Measurements from ENCODE around the gene NOXO1.
"Not testable (repeated sequence)": the region's sequence is repeated elsewhere in the genome, so short reads cannot be mapped to it uniquely, and the experiment has no call there.

Gene NOXO1, protein sequence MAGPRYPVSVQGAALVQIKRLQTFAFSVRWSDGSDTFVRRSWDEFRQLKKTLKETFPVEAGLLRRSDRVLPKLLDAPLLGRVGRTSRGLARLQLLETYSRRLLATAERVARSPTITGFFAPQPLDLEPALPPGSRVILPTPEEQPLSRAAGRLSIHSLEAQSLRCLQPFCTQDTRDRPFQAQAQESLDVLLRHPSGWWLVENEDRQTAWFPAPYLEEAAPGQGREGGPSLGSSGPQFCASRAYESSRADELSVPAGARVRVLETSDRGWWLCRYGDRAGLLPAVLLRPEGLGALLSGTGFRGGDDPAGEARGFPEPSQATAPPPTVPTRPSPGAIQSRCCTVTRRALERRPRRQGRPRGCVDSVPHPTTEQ

DNA sequence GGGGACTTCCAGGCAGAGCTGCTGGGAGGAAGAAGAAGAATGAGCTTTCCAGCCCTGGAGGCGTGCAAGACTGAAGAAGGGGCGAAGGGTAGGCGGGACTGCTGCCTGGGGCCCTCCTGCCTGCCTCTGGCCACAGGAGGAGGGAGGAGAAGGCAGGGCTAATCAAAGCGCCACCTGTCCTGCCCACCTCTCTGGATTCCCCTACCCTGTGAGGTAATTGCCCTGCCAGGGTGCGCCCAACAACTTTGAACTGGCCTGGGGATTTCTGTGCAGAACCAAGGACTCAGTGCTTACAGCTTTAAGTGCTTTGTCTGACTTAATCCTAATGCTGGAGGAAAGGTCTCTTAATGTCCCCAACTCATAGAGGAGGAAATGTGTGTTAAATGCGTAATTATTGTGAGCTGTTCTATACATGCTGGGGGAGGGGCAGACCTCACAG, at the start of gene NOXO1:
Gene NOXO1 (minus strand): TSS at position 72 of the 439 bp plus-strand sequence. CDS start 290 bp downstream, outside the sequence.
- no peak for DNase-seq

DNA sequence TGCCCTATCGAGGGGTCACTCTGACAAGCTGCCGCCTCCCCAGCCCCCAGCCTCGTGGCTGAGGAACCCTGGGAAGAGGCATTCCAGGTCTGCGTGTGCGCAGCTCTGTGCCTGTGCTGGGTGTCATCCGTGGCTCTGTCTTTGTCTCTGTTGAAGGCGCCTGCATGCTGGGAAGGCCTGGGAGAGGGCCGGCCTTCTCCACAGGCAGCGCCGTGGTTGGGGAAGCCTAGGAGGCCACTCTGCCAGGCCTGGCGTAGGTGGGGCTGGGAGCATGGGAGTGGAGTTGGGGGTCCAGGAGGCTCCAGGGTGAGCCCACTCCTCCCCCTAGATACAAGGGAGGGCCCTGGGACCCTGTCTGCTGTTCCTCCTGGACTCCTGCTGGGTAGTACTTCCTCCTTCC, 48.8 kb upstream of the NOXO1 start:
- no peak for DNase-seq

DNA sequence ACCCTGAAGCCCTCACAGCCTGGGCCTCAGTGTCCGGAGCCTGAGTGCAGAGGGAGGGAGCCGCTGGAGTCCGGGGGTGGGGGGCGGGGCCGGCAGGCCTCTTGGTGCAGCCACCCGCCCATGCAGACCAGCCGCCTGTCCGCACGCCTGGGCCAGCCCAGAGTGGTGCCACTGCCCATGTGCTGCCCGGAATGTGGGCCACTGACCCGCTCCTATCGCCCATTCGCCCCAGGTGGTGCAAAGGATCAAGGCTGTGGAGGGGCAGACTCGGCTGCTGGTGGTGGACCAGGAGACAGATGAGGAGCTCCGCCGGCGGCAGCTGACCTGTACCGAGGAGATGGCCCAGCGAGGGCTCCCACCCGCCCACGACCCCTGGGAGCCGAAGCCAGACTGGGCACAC, 48.1 kb upstream of the NOXO1 start:
- peak; percentile 31 for DNase-seq

GRCh38 chr16:2028620-2029220, 47.5 kb upstream of the NOXO1 start:
- DNase-seq = peak; percentile 26

- no peak for DNase-seq
These were observed 46.9 kb upstream of the NOXO1 start for GRCh38 chr16:2028146-2028545.

GRCh38 chr16:2027024-2028010, 46.0 kb upstream of the NOXO1 start:
- peak; percentile 46 for DNase-seq

- DNase-seq = peak; percentile 59
These were observed 45.3 kb upstream of the NOXO1 start, which contains the start of gene NHERF2 for GRCh38 chr16:2026461-2027023. Gene NHERF2, plus strand, starts transcription at chr16:2026902. Its CDS starts 104 bp downstream, at chr16:2027006.

DNA sequence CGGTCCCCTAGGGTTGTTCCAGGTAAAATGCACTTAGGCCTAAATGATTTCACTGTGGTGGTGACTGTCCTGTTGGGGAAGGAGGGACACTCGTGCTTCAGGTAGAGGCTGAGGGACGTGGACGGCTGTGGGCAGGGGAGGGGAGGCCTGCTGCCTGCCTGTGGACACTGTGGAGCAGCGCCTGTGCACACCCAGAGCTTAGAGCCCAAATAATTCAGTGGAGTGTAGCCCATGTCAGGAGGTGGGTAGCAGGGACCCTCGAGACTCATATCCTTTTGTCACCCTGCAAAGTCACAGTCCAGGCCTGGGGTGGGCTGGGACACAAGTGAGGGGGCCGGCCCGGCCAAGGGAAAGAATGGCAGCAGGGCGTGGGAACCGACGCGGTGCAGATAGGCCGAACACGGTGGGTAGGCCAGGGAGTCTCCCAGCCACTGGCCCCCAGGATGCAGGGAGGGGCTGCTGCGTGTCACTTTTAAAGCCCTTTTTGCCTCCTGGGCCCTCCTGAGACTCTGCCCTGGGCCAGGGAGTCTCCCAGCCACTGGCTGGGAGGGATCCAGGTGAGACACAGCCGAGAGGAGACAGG, 44.7 kb upstream of the NOXO1 start:
- no peak for DNase-seq

GRCh38 chr16:2025251-2025650, 44.0 kb upstream of the NOXO1 start:
- peak; percentile 34 for DNase-seq

DNA sequence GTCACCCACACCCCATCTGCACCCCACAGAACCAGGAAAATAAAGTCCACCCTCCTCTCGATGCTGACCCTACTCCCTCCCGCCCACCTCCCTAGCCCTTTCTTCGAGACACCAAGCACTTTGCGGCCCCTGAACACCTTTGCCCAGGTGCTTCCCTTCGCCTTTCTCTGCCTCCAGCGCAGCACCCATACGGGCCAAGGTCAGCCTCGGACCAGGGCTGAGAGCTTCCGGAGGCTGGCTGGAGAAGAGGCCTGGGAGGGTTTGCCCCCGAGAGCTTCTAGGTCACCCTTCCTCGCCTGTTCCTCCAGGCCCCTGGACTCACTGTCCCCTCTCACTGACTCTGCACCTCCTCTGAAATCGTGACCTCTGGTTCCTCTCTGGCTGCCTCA, 42.8 kb upstream of the NOXO1 start:
- DNase-seq = no peak

DNA sequence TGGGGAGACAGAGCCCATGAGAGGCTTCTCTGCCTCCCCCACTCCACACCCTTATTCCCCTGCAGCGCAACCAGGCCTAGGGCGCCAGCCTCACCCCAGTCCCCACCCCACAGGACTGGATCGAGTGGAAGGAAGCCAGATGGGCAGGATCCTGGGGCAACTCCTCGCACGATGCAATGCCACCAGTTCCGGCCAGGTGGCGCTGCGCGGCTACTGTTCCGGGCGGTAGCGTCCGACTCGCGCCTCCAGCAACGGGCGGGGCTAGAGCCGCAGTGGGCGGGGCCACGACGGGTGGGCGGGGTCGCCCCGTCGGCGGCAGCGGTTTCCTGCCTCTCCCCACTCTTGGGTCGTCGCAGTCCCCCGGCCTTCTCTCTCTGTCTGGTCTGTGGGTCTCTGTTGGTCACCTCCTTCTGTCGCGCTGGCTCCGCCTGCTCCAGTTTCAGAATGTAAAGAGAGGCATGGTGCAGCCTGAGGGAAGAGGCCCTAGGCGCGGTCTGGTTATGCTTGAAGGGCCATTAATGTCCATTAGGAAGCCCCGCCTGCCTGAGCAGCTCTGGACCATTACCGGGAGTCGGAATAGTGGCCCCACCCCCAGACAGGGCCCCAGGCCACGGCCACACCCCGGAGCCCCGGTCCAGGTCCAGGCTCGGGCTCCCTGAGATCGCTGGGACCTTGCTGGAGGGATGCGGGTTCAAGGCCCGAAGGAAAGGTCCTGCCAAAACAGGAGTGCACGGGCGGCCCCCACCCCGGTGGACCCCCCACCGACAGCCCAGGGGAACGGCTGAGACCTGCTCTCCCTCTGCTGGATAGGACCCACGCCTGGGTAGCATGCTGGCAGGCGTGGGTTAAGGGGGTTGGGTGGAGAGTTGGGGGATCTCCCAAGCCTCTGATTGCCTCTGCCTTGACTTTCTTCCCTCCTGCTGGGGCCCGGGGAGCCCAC, 42.1 kb upstream of the NOXO1 start:
- peak; percentile 94 for DNase-seq

GRCh38 chr16:2022723-2023091, 41.4 kb upstream of the NOXO1 start:
- DNase-seq = no peak

GRCh38 chr16:2019921-2020831, 38.9 kb upstream of the NOXO1 start:
- DNase-seq = no peak

DNA sequence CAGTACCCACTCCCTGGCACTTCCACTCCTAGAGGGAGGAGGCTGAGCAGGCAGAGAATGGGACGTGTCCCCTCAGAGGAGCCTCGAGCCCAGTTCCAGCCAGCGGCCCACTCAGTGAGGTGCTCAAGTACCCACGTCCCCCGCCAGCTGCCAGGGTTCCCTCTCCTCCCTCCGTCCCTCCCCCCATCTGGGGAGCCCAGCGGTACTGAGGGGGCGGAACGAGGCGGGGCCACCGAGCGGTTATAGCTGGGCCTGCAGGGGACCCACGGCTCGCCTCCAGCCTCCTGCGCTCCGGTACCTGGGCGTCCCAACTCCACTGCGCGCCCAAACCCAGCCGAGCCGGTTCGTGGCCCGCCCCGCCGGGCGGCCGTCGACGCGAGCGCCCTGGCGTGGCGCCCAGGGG, 38.2 kb upstream of the NOXO1 start, which contains the start of gene NPW:
Gene NPW (plus strand): TSS at position 268 of the 403 bp plus-strand sequence.
- DNase-seq = no peak

DNA sequence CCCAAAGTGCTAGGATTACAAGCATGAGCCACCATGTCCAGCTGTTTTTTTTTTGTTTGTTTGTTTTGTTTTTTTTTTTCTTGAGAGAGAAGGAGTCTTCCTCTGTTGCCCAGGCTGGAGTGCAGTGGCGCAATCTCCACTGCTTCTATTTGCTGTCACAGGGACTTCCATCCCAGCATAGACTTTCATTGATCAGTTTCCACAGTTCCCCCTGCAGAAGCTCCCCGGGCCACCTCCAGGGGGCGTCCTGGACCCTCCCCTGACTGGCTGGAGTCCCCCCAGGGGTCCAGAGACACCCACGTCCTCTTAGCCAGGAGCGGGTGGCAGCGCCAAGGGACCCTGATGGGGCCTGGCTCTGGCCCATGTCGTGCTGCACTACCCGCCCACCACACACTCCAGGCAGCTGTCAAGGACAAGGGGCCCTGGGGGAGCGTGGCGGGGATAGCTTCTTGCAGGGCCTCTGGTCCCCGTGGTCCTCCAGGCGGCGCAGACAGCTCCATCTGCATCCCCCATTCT, 35.2 kb upstream of the NOXO1 start:
- no peak for DNase-seq

DNA sequence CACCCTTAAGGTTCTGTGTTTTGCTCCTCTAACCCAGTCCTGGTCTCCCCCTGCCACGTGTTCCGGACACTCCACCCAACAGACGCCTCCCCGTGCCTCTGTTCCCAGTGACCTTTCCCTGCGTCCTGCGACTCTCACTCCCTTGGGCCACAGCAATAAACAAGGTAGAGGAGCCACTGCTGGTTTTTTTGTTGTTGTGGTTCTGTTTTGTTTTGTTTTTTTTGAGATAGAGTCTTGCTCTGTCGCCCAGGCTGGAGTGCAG, 34.6 kb upstream of the NOXO1 start:
- no peak for DNase-seq

DNA sequence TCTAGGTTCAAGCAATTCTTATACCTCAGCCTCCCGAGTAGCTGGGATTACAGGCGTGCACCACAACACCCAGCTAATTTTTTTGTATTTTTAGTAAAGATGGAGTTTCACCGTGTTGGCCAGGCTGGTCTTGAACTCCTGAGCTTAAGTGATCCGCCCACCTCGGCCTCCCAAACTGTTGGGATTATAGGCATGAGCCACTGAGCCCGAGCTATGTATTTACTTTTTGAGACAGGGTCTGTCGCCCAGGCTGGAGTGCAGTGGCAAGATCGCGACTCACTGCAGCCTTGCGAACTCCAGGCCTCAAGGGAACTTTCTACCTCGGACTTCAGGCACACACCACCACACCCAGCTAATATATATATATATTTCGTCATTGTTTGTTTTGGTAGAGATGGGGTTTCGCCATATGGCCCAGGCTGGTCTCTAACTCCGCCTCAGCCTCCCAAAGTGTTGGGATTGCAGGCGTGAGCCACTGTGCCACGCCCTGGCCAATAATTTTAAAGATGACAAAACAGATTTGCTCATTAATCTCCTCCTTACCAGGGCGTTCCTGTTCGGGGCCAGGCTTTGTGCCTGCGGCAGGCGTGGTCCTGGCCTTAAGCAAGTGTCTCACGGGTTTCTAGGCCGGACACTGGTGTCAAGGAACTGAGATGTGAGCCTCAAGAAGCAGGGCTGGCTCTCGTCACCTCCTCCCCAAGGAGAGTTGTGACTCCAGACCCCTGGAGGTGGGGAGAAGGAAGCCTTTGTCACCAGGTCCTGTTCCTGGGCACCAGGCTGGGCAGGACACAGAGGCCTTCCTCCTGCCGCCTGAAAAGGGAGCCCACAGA, 34.1 kb upstream of the NOXO1 start:
- no peak for DNase-seq

DNA sequence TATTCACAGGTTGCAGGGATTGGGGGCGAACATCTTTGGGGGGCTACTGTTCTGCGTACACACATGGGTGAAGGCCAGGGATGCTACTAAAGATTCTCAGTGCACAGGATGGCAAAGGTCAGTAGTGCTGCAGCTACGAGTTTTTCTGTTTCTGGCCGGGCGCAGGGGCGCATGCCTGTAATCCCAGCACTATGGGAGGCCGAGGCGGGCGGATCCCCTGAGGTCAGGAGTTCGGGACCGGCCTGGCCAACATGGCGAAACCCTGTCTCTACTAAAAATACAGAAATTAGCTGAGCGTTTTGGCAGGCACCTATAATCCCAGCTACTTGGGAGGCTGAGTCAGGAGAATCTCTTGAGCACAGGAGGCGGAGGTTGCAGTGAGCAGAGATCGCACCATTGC, 32.3 kb upstream of the NOXO1 start:
- DNase-seq = no peak

DNA sequence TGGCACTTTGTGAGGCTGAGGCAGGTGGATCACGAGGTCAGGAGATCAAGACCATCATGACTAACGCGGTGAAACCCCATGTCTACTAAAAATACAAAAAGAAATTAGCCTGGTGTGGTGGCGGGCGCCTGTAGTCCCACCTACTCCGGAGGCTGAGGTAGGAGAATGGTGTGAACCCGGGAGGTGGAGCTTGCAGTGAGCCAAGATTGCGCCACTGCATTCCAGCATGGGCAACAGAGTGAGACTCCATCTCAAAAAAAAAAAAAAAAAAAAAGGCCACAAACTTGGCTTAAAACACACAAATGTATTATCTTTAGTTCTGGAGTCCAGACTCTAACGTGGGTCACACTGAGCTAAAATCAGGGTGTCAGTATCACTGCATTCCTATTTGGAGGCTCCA, 30.5 kb upstream of the NOXO1 start:
- DNase-seq = not testable (repeated sequence)

Measured in left hindlimb (tissue), 1 donor.